GM18519 (cell line): Measurements from ENCODE around the gene MLEC.
"Not testable (repeated sequence)": the region's sequence is repeated elsewhere in the genome, so short reads cannot be mapped to it uniquely, and the experiment has no call there.

Experiments used
- ATAC-seq: cut with Tn5 transposase; IDR thresholded peaks from one replicate; pipeline ENCODE4 v1.9.1; 2021; ENCODE audit warnings: mild to moderate bottlenecking, moderate library complexity; ENCODE audit not compliant: unreplicated experiment, low FRiP score

The MLEC gene

DNA sequence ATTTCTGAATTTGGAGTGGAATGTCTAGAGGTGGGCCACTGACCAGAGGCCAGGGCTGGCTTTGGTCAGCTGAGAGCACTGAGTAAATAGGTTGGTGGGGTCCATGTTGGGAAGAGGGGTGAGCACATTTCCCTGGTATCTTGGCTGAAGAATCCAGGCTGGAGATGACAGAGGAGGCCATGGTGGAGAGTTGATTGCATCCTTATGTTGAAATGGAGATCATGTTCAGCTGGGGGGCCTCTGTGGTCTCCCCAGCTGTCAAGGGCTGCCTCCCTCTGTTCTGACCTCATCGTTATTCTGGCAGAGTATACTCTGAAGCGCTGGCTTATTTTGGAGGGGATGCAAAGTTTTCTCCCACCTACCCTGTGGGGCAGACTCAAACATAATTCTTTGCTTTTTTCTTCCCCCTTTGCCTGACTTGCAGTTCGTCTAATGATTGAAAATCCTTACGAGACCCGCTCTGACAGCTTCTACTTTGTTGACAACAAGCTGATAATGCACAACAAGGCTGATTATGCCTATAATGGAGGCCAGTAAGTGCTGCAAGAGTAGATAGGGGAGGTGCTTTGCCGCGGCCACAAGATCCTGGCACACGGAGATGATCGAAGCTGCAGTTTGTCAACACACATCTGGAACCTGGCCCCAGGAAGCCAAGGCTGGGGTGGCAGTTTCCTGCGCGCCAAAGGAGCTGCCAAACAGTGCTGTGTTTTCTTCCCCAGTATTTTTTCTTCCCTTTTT, 32.7 kb downstream of the MLEC start:
- no peak for ATAC-seq

DNA sequence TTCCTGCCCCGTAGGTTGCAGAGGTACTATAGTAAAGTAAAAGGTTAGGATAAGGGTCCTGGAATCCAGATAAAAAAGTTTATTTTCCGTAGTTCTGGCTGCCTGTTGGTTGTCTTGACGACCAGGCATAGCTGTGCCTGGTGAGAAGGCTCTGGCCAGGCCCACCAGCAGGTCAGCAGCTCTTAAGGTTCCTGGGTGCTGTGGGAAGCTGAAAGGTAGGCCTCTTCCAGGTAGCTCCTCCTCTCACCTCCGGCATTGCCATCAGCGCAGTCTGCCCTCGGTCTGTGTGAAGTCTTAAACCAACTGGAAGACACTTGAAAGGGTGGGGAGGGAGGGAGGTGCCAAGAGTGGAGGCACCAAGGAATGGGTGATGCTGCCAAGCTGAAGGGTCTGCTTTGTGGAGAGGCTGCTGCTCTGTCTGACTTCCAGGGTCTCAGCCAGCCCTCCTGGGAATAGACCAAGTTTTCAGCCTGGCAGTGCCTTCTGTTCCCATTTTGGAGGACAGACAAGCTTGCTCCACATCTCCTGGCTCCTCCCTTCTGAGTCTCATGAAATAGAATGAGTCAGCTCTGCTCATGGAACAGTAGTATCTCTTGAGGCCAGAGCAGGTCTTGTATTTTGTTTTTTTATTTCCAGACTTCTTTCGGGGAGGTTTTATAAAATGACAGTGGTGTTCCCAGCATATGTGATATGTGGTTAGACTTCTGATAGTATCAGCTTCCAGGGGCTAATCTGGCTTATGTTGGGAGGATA, 33.5 kb downstream of the MLEC start:
- ATAC-seq = no peak

GRCh38 chr12:120720987-120721801, 34.2 kb downstream of the MLEC start:
- ATAC-seq = no peak

DNA sequence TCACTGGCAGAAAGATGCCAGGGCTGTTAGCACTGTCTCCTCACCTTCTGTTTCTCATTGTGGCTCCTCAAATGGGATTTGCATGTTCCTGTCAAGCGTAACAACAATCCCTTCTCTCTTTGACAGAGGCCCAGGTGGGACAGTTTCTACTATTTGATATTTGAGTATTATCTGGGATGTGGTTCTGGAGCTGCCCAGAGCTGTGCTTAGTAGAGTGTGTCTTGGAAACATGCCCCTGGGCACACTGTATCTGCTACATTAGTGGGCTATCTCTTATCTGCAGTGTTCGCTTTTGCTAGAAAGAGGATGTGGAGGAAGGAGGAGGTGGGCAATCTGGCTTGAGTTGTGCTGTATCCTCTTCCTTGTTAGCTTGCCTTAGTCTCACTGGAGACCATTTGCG, 34.9 kb downstream of the MLEC start:
- no peak for ATAC-seq

DNA sequence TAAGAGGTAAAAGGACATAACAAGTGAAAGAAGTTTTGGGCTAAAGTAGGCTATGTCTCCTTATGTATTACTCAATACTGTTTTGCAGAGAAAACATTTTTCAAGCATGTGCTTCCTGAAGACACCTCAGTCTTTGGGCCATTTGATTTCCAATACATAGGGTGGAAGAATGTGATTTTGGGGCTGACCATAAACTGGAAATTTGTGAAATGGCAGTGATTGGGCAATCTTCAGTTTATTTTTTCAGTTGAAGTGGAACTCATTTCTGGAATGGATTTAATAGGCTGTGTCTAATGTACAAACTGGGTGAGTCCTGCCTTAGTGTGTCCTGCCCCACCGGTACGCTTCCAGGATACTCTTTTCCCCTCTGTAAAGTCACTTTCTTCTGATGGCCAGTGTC, 35.8 kb downstream of the MLEC start:
- no peak for ATAC-seq

GRCh38 chr12:120724720-120725119, 37.8 kb downstream of the MLEC start:
- no peak for ATAC-seq

- no peak for ATAC-seq
Observed at GRCh38 chr12:120725151-120725658, 38.3 kb downstream of the MLEC start.

- peak; percentile 71 for ATAC-seq
Observed at GRCh38 chr12:120725659-120726509, 38.9 kb downstream of the MLEC start, which contains the start of gene ACADS. Gene ACADS, plus strand, starts transcription at chr12:120725826. Its CDS starts 60 bp downstream, at chr12:120725886.

- ATAC-seq = no peak
Observed at GRCh38 chr12:120726510-120726793, 39.5 kb downstream of the MLEC start.

GRCh38 chr12:120726961-120727360, 40.0 kb downstream of the MLEC start:
- ATAC-seq = no peak

- ATAC-seq = not testable (repeated sequence)
Observed at GRCh38 chr12:120732198-120732597, 45.2 kb downstream of the MLEC start.

GRCh38 chr12:120733574-120733973, 46.6 kb downstream of the MLEC start:
- ATAC-seq = no peak

- ATAC-seq = no peak
Observed at GRCh38 chr12:120734210-120734609, 47.3 kb downstream of the MLEC start.

GRCh38 chr12:120735181-120735580, 48.2 kb downstream of the MLEC start:
- no peak for ATAC-seq

DNA sequence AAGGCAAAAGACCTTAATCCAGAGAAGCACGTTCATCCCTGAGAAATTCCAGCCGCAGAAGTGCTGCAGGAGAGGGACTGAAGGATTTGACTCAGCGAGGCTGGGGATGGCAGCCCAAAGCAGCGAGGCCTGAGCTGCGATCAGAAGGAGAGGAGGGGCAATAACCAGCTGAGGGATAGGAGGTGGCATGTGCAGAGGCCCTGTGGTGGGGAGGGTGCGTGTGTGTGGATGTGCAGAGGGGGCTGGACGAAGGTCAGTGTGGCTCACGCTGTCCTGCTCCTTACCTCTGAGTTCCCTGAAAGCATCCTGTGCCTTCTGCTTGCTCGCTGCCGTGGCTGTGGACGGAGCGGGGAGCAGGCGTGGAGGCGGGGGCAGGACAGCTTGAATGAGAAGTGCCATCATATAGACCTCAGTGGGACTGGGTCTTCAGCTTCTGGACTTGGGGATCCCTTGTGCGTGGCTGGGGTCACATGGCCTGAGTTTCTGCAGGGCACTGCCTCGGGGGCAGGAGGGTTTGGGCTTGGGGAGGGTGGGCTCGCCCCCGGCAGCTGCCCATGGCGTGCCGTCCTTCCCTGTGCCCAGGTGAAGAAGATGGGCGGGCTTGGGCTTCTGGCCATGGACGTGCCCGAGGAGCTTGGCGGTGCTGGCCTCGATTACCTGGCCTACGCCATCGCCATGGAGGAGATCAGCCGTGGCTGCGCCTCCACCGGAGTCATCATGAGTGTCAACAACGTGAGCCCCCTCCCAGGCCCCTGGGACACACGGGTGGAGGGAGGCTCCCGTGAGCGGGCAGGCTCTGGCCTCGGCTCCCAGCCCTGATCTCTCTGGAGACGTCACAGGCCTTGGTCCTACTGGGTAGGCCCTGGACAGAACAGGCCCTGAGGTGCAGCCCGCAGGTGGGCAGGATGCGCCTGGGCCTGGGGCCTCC, 49.7 kb downstream of the MLEC start:
- ATAC-seq = no peak

DNA sequence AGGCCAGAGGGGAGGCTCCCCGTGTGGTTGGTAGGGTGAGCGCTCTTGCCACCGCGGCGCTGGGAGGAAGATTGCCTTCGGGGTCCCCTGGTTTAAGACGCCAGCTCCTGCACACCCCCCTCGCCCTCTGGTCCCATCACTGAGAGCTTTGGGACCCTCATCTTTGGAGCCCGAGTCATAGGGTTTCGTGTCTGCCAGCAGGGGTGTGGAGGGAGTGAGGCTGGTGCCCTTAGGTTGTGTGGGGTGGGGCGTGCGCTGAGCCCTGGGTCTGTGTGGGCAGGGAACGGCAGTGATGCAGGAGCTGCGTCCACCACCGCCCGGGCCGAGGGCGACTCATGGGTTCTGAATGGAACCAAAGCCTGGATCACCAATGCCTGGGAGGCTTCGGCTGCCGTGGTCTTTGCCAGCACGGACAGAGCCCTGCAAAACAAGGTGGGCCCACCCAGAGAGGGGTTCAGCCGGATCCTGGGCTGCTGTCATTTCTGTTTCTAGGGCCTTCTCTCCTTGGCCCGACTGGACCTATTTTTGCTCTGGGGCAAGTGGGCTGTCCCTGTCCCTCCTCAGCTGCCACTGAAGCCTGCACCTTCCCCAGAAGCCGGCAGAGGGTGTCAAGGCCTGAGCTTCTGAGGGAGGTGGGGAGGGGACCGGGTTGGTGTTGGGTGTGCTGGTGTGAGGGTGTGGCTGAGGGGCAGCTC, 50.8 kb downstream of the MLEC start:
- no peak for ATAC-seq

- no peak for ATAC-seq
Observed at GRCh38 chr12:120738252-120739030, 51.5 kb downstream of the MLEC start.
